H7 (cell line): Measurements from ENCODE around the gene LRFN4. TPM values are rescaled to one million over a fixed set of nuclear protein-coding genes. Genes with fewer than 3 reads are reported as not detected.

Experiments
- DNase-seq: peaks from one replicate; pipeline ENCODE4 v3.0.0; 2012
- H3K27me3 ChIP-seq: 2 replicates; pipeline ENCODE4 v1.6.0; 2011; ENCODE audit warnings: mild to moderate bottlenecking, low read length; ENCODE audit not compliant: control insufficient read depth, insufficient read depth
- H3K36me3 ChIP-seq: replicated peaks from 2 replicates; pipeline ENCODE4 v1.5.1; 2011; ENCODE audit warnings: low read length; ENCODE audit not compliant: control insufficient read depth, insufficient read depth
- H3K4me3 ChIP-seq: 2 replicates; pipeline ENCODE4 v1.5.1; 2011; ENCODE audit warnings: low read depth, mild to moderate bottlenecking, control low read depth, low read length, moderate library complexity; ENCODE audit not compliant: insufficient read depth
- total RNA-seq: library from RNA; depleted of rRNA; stranded (reverse); fragments of >200 nt; shearing (Covaris generic); gene quantifications from 2 replicates; pipeline ENCODE4 v1.2.3, GENCODE V29; 2014

The LRFN4 gene
- total RNA-seq, 1 experiment from 2014 or later = 62.5 TPM

- H3K4me3 ChIP-seq = no peak overlapping the region
- no peaks in the 10 kb centered on the region for H3K27me3 ChIP-seq
- peak; percentile 54 for DNase-seq
- peaks cover 8% of the 10 kb centered on the region for H3K36me3 ChIP-seq
These were observed 6.2 kb upstream of the LRFN4 start for GRCh38 chr11:66850588-66851238.

GRCh38 chr11:66851239-66851596 is 5.6 kb upstream of the LRFN4 start:
- Histone ChIP-seq H3K4me3 (no peak overlapping the region), H3K27me3 (no peaks in the 10 kb centered on the region), H3K36me3 (peaks cover 6% of the 10 kb centered on the region)
- no peak for DNase-seq

- peak; percentile 86 for DNase-seq
- Histone ChIP-seq H3K27me3 (no peaks in the 10 kb centered on the region), H3K36me3 (peaks cover under 1% of the 10 kb centered on the region), H3K4me3 (no peak overlapping the region)
These were observed 5.0 kb upstream of the LRFN4 start for GRCh38 chr11:66851698-66852465.

- DNase-seq = peak; percentile 44
- H3K4me3 ChIP-seq = no peak overlapping the region
- no peaks in the 10 kb centered on the region; the same call in 1 of the 2 replicates for H3K36me3 ChIP-seq
- no peaks in the 10 kb centered on the region for H3K27me3 ChIP-seq
These were observed 4.2 kb upstream of the LRFN4 start for GRCh38 chr11:66852466-66853241.

GRCh38 chr11:66853242-66854229 is 3.3 kb upstream of the LRFN4 start:
- Histone ChIP-seq H3K36me3 (no peaks in the 10 kb centered on the region; the same call in 1 of the 2 replicates), H3K4me3 (no peak overlapping the region), H3K27me3 (no peaks in the 10 kb centered on the region)
- peak; percentile 37 for DNase-seq

- Histone ChIP-seq H3K4me3 (no peak overlapping the region), H3K36me3 (no peaks in the 10 kb centered on the region; the same call in 1 of the 2 replicates), H3K27me3 (no peaks in the 10 kb centered on the region)
- peak; percentile 34 for DNase-seq
These were observed 2.6 kb upstream of the LRFN4 start for GRCh38 chr11:66854231-66854661.

- peak; percentile 35 for DNase-seq
- H3K36me3 ChIP-seq = no peaks in the 10 kb centered on the region; the same call in 1 of the 2 replicates
- H3K4me3 ChIP-seq = no peak overlapping the region
- no peaks in the 10 kb centered on the region for H3K27me3 ChIP-seq
These were observed 2.1 kb upstream of the LRFN4 start for GRCh38 chr11:66854729-66855211.

- DNase-seq = peak; percentile 100
- Histone ChIP-seq H3K4me3 (peak overlapping the region; percentile 84), H3K27me3 (no peaks in the 10 kb centered on the region), H3K36me3 (no peaks in the 10 kb centered on the region)
These were observed 1.0 kb upstream of the LRFN4 start for GRCh38 chr11:66855574-66856495.

GRCh38 chr11:66857234-66857926 is 516 bp downstream of the LRFN4 start:
- DNase-seq = peak; percentile 91
- Histone ChIP-seq H3K27me3 (no peaks in the 10 kb centered on the region), H3K4me3 (peak overlapping the region; percentile 84), H3K36me3 (no peaks in the 10 kb centered on the region)

- DNase-seq = no peak
- Histone ChIP-seq H3K36me3 (no peaks in the 10 kb centered on the region), H3K4me3 (no peak overlapping the region; the same call in 1 of the 2 replicates), H3K27me3 (no peaks in the 10 kb centered on the region)
These were observed 992 bp downstream of the LRFN4 start for GRCh38 chr11:66857927-66858185.

GRCh38 chr11:66858186-66858938 is 1.5 kb downstream of the LRFN4 start:
- H3K36me3 ChIP-seq = no peaks in the 10 kb centered on the region
- no peak overlapping the region for H3K4me3 ChIP-seq
- no peaks in the 10 kb centered on the region for H3K27me3 ChIP-seq
- DNase-seq = no peak
